ENCODE measurements around the gene DCAF11. TPM values are rescaled to one million over a fixed set of nuclear protein-coding genes. Genes with fewer than 3 reads are reported as not detected.

Gene DCAF11
- total RNA-seq, 1 donor from 2014 or later: 52.8 TPM

DNA sequence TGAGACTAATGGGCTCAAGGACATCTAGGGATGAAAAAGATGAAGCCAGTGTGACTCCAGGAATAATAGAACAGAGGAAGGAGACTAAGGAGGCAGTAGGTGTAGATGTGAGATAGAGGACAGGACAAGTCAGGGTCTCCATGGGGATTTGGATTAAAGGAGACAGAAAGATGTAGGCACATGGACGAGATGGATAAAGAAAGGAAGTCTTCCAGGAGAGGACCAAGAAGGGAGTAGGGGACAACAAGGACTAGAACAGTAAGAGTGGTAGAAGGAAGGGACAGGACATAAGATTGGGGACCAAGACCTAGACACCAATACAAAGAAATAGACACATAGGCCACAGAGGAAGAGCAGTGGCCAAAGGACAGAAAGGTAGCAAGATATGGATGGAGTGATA lies 27.6 kb upstream of the DCAF11 start:
- Mint-ChIP-seq H3K36me3 (ENCODE audit: unreplicated experiment) (no peaks in the 10 kb centered on the region), H3K4me1 (ENCODE audit: unreplicated experiment) (peaks cover 3% of the 10 kb centered on the region), H3K9me3 (ENCODE audit: unreplicated experiment) (no peaks in the 10 kb centered on the region), H3K27me3 (ENCODE audit: unreplicated experiment) (peaks cover 24% of the 10 kb centered on the region), H3K4me3 (ENCODE audit: unreplicated experiment) (no peak overlapping the region), H3K27ac (ENCODE audit: unreplicated experiment) (no peak overlapping the region)
- no peak for DNase-seq (ENCODE audit: extremely low spot score, unreplicated experiment)
- TF ChIP-seq, protein P1, sequence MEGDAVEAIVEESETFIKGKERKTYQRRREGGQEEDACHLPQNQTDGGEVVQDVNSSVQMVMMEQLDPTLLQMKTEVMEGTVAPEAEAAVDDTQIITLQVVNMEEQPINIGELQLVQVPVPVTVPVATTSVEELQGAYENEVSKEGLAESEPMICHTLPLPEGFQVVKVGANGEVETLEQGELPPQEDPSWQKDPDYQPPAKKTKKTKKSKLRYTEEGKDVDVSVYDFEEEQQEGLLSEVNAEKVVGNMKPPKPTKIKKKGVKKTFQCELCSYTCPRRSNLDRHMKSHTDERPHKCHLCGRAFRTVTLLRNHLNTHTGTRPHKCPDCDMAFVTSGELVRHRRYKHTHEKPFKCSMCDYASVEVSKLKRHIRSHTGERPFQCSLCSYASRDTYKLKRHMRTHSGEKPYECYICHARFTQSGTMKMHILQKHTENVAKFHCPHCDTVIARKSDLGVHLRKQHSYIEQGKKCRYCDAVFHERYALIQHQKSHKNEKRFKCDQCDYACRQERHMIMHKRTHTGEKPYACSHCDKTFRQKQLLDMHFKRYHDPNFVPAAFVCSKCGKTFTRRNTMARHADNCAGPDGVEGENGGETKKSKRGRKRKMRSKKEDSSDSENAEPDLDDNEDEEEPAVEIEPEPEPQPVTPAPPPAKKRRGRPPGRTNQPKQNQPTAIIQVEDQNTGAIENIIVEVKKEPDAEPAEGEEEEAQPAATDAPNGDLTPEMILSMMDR (IDR thresholded peaks at IDR 0.05): no peak

DNA sequence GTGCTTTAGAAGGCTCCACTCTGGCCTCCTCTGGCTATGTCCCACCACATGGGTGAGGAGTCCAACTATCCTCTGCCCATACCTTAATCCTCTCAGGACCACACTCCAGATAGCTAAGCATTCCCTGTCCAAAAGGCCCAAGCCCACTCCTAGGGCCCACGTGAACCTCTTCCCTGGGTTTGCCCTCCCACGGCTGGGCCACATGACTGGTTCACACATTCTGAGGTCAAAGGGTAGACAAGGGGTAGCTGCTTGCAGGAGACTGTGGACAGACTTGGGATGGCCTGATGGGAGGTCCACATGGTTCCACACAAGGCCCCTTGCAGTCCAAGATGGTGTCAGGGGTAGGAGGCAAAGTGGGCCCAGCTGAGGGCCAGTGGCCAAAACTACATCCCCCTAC lies 26.5 kb upstream of the DCAF11 start:
- no peak overlapping the region for H3K4me3 Mint-ChIP-seq (ENCODE audit: unreplicated experiment)
- no peaks in the 10 kb centered on the region for H3K36me3 Mint-ChIP-seq (ENCODE audit: unreplicated experiment)
- DNase-seq (ENCODE audit: extremely low spot score, unreplicated experiment): no peak
- H3K27me3 Mint-ChIP-seq (ENCODE audit: unreplicated experiment): peaks cover 13% of the 10 kb centered on the region
- TF ChIP-seq, protein P1 (IDR thresholded peaks at IDR 0.05): no peak
- H3K9me3 Mint-ChIP-seq (ENCODE audit: unreplicated experiment): no peaks in the 10 kb centered on the region
- H3K27ac Mint-ChIP-seq (ENCODE audit: unreplicated experiment): no peak overlapping the region
- peaks cover 3% of the 10 kb centered on the region for H3K4me1 Mint-ChIP-seq (ENCODE audit: unreplicated experiment)

DNA sequence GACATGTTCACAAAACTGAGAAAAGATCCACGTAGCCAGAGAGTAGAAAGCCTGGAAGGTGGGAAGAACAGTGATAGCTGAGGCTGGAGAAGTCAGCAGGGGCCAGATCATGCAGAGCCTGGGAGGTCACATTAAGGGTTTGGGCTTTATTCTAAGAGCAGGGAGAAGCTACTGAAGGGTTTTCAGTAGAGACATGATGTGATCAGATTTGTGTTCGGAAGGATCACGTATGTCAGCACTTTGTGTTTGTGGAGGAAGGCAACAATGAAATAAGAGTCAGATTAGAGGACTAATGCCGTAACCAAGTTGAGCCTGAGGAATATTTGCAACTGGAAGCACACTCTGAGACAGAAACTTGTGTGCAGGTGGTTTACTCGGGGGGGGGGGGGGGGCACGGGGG lies 24.7 kb upstream of the DCAF11 start:
- Mint-ChIP-seq H3K9me3 (ENCODE audit: unreplicated experiment) (no peaks in the 10 kb centered on the region), H3K4me3 (ENCODE audit: unreplicated experiment) (no peak overlapping the region), H3K27me3 (ENCODE audit: unreplicated experiment) (no peaks in the 10 kb centered on the region), H3K27ac (ENCODE audit: unreplicated experiment) (no peak overlapping the region), H3K36me3 (ENCODE audit: unreplicated experiment) (no peaks in the 10 kb centered on the region), H3K4me1 (ENCODE audit: unreplicated experiment) (peaks cover 11% of the 10 kb centered on the region)
- DNase-seq (ENCODE audit: extremely low spot score, unreplicated experiment): no peak
- TF ChIP-seq, protein P1 (IDR thresholded peaks at IDR 0.05): no peak

DNA sequence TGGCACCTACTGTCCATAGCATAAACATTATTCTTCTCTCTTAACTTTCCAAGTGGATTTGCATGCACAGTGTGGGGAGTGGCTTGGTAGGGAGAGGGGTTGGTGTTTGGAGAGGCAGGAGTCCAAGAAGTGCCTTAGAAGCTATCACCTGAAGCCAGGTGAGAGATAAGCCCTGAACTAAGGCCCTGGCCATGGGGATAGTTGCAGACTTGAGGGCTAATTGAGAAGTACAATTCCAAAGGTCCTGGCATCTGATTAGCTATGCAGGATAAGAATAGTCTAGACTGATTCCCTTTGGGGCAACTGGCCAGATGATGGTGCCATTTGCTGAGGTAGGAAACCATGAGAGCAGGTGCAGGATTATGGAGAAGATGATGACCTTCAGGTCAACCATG lies 22.5 kb upstream of the DCAF11 start:
- no peak for DNase-seq (ENCODE audit: extremely low spot score, unreplicated experiment)
- H3K27me3 Mint-ChIP-seq (ENCODE audit: unreplicated experiment): no peaks in the 10 kb centered on the region
- H3K4me3 Mint-ChIP-seq (ENCODE audit: unreplicated experiment): no peak overlapping the region

DNA sequence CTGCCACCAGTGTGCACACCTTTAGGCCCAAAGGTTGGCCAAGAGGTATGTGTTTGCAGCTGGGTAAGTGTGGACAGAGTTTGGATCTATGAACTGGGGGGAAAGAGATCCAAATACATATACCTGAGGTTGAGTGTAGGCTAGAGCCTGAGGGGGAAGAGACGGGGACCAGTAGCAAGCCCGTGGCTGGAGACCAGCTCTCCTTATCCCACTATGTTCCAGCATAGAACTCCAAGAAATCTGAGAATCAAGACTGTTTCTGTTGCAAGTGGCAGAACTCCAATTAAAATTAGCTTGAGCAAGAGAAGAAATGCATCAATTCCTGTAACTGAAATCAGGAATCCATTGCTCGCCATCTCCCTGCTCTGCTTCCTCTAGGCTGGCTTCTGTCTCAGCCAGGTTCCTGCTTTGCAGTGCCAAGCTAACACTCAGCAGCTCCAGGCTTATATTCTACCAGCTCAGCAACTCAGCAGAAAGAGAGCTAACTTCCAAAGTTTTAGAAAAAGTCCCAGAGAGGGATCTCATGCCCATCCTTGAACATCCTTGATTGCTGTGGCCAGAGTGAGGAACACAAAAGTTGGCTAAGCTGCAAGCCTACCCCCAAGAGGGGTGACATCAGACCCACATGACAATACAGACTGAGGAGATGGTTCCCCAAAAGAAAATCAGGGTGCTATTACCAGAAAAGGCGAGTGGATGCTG lies 21.9 kb upstream of the DCAF11 start:
- H3K27ac Mint-ChIP-seq (ENCODE audit: unreplicated experiment): peak overlapping the region; percentile 90
- TF ChIP-seq, protein P1 (IDR thresholded peaks at IDR 0.05): no peak
- no peak overlapping the region for H3K4me3 Mint-ChIP-seq (ENCODE audit: unreplicated experiment)
- H3K9me3 Mint-ChIP-seq (ENCODE audit: unreplicated experiment): no peaks in the 10 kb centered on the region
- DNase-seq (ENCODE audit: extremely low spot score, unreplicated experiment): no peak
- H3K4me1 Mint-ChIP-seq (ENCODE audit: unreplicated experiment): peaks cover 26% of the 10 kb centered on the region
- peaks cover 4% of the 10 kb centered on the region for H3K36me3 Mint-ChIP-seq (ENCODE audit: unreplicated experiment)
- no peaks in the 10 kb centered on the region for H3K27me3 Mint-ChIP-seq (ENCODE audit: unreplicated experiment)

More for the DNA sequence above, 22.5 kb upstream of the DCAF11 start:
- H3K9me3 Mint-ChIP-seq (ENCODE audit: unreplicated experiment): no peaks in the 10 kb centered on the region
- H3K4me1 Mint-ChIP-seq (ENCODE audit: unreplicated experiment): peaks cover 26% of the 10 kb centered on the region
- TF ChIP-seq, protein P1 (IDR thresholded peaks at IDR 0.05): no peak
- H3K27ac Mint-ChIP-seq (ENCODE audit: unreplicated experiment): no peak overlapping the region
- peaks cover 4% of the 10 kb centered on the region for H3K36me3 Mint-ChIP-seq (ENCODE audit: unreplicated experiment)

Data from osteocyte (in vitro differentiated cells).